Activated naive CD4-positive, alpha-beta T cell treated with anti-CD3 and anti-CD28 coated beads for 36 hours (primary cell): ENCODE data around the gene PITPNB. TPM values are rescaled to one million over a fixed set of nuclear protein-coding genes. Genes with fewer than 3 reads are reported as not detected.
A peak's percentile ranks its signal among the peaks of the same experiment; 100 is the strongest.

Experiments used
- CTCF ChIA-PET: fragments of 350-600 bp; sonication (Branson Sonifier 250); formaldehyde crosslinking; loops from one replicate; lab custom pipeline; 2021; ENCODE audit warnings: antibody characterized with exemption; lab: Charles Lee
- DNase-seq: peaks from one replicate; pipeline ENCODE4 v3.0.0-alpha.2; 2020
- H3K27ac Mint-ChIP-seq: one replicate; pipeline ENCODE4 v1.8.0; 2021; ENCODE audit warnings: mild to moderate bottlenecking, mixed read lengths
- H3K27me3 Mint-ChIP-seq: one replicate; pipeline ENCODE4 v1.8.0; 2021; ENCODE audit warnings: low read depth, mixed read lengths
- H3K36me3 Mint-ChIP-seq: one replicate; pipeline ENCODE4 v1.8.0; 2021; ENCODE audit warnings: low read depth, mixed read lengths
- H3K4me1 Mint-ChIP-seq: one replicate; pipeline ENCODE4 v1.8.0; 2021; ENCODE audit warnings: low read depth, mixed read lengths
- H3K4me3 Mint-ChIP-seq: one replicate; pipeline ENCODE4 v1.8.0; 2021; ENCODE audit warnings: mild to moderate bottlenecking, moderate library complexity, mixed read lengths
- H3K9me3 Mint-ChIP-seq: one replicate; pipeline ENCODE4 v1.8.0; 2021; ENCODE audit warnings: mixed read lengths
- intact Hi-C: fragments of 100-400 bp; cut with micrococcal nuclease; formaldehyde crosslinking; loops from one replicate; pipeline ENCODE4 v1.15.1; 2023
- total RNA-seq, 2 experiments: library from RNA; stranded (reverse); gene quantifications; one replicate each; pipeline ENCODE4 v1.2.3, GENCODE V29; 2021

The PITPNB gene
- total RNA-seq, 2 experiments from 2014 or later, result 76.4 to 78.7 TPM

GRCh38 chr22:27885977-27886842 lies 32.8 kb downstream of the PITPNB start:
- peak; percentile 59 for DNase-seq
- Mint-ChIP-seq H3K36me3 (peaks cover 15% of the 10 kb centered on the region), H3K4me1 (peaks cover 3% of the 10 kb centered on the region), H3K4me3 (no peak overlapping the region), H3K27ac (no peak overlapping the region), H3K27me3 (no peaks in the 10 kb centered on the region), H3K9me3 (no peaks in the 10 kb centered on the region)
- intact Hi-C loops, result no loop called here
- CTCF ChIA-PET, result interaction anchor here (0.6 to 2.2 kb wide), 18 partner anchors 9 to 1431 kb away, joined by 3 to 8 read pairs (median 4); partner anchors contain the start of gene PITPNB

- Mint-ChIP-seq H3K27ac (no peak overlapping the region), H3K36me3 (peaks cover 15% of the 10 kb centered on the region), H3K4me3 (no peak overlapping the region), H3K27me3 (no peaks in the 10 kb centered on the region), H3K4me1 (peaks cover 12% of the 10 kb centered on the region), H3K9me3 (no peaks in the 10 kb centered on the region)
- intact Hi-C loops, result loop anchor here (5.0 kb wide), 1 partner anchor 33 kb away; the partner anchor contains the start of gene PITPNB
- CTCF ChIA-PET, result interaction anchor here (0.6 to 1.9 kb wide), 3 partner anchors 9 to 131 kb away, joined by 3 to 5 read pairs (median 4); no protein-coding TSS in a partner anchor
- DNase-seq, result no peak
Observed at GRCh38 chr22:27883656-27884350, 35.3 kb downstream of the PITPNB start.

GRCh38 chr22:27882507-27883290 lies 36.4 kb downstream of the PITPNB start:
- no peak overlapping the region for H3K27ac Mint-ChIP-seq
- H3K36me3 Mint-ChIP-seq, result peaks cover 14% of the 10 kb centered on the region
- CTCF ChIA-PET, result interaction anchor here (1.3 to 1.9 kb wide), 3 partner anchors 14 to 132 kb away, joined by 3 to 5 read pairs (median 3); no protein-coding TSS in a partner anchor

GRCh38 chr22:27881421-27881820 lies 37.6 kb downstream of the PITPNB start:
- Mint-ChIP-seq H3K36me3 (peaks cover 12% of the 10 kb centered on the region), H3K9me3 (no peaks in the 10 kb centered on the region), H3K4me3 (no peak overlapping the region)

More at GRCh38 chr22:27882507-27883290, 36.4 kb downstream of the PITPNB start:
- H3K27me3 Mint-ChIP-seq, result no peaks in the 10 kb centered on the region
- H3K4me1 Mint-ChIP-seq, result peaks cover 22% of the 10 kb centered on the region
- H3K9me3 Mint-ChIP-seq, result no peaks in the 10 kb centered on the region
- intact Hi-C loops, result loop anchor here (5.0 kb wide), 1 partner anchor 35 kb away; the partner anchor contains the start of gene PITPNB
- DNase-seq, result no peak
- no peak overlapping the region for H3K4me3 Mint-ChIP-seq

GRCh38 chr22:27880778-27881394 lies 38.2 kb downstream of the PITPNB start:
- Mint-ChIP-seq H3K27ac (no peak overlapping the region), H3K4me3 (no peak overlapping the region), H3K27me3 (no peaks in the 10 kb centered on the region), H3K4me1 (peaks cover 28% of the 10 kb centered on the region), H3K9me3 (no peaks in the 10 kb centered on the region), H3K36me3 (peaks cover 13% of the 10 kb centered on the region)
- CTCF ChIA-PET, result interaction anchor here (0.6 to 1.8 kb wide), 12 partner anchors 10 to 873 kb away, joined by 3 to 9 read pairs (median 3); partner anchors contain the start of gene PITPNB
- intact Hi-C loops, result loop anchor here (2.0 to 5.0 kb wide), 2 partner anchors 36 to 128 kb away; partner anchors contain the start of gene PITPNB
- peak; percentile 29 for DNase-seq

More at GRCh38 chr22:27881421-27881820, 37.6 kb downstream of the PITPNB start:
- intact Hi-C loops, result loop anchor here (2.0 to 5.0 kb wide), 2 partner anchors 36 to 127 kb away; partner anchors contain the start of gene PITPNB
- Mint-ChIP-seq H3K4me1 (peaks cover 26% of the 10 kb centered on the region), H3K27ac (no peak overlapping the region), H3K27me3 (no peaks in the 10 kb centered on the region)
- no peak for DNase-seq
- CTCF ChIA-PET, result interaction anchor here (0.6 to 1.8 kb wide), 10 partner anchors 9 to 873 kb away, joined by 3 to 9 read pairs (median 3); no protein-coding TSS in a partner anchor

GRCh38 chr22:27879923-27880322 lies 39.1 kb downstream of the PITPNB start:
- peaks cover 13% of the 10 kb centered on the region for H3K36me3 Mint-ChIP-seq
- no peak overlapping the region for H3K27ac Mint-ChIP-seq
- no peak for DNase-seq
- H3K4me1 Mint-ChIP-seq, result peaks cover 33% of the 10 kb centered on the region
- intact Hi-C loops, result loop anchor here (2.0 to 5.0 kb wide), 2 partner anchors 37 to 129 kb away; partner anchors contain the start of gene PITPNB
- no peaks in the 10 kb centered on the region for H3K9me3 Mint-ChIP-seq
- CTCF ChIA-PET, result interaction anchor here (0.6 to 1.7 kb wide), 4 partner anchors 9 to 1005 kb away, joined by 3 to 7 read pairs (median 3); partner anchors contain the start of gene PITPNB
- no peaks in the 10 kb centered on the region for H3K27me3 Mint-ChIP-seq
- no peak overlapping the region for H3K4me3 Mint-ChIP-seq

GRCh38 chr22:27878541-27878940 lies 40.5 kb downstream of the PITPNB start:
- Mint-ChIP-seq H3K36me3 (peaks cover 13% of the 10 kb centered on the region), H3K9me3 (no peaks in the 10 kb centered on the region), H3K4me3 (no peak overlapping the region), H3K27ac (no peak overlapping the region), H3K4me1 (peaks cover 33% of the 10 kb centered on the region), H3K27me3 (no peaks in the 10 kb centered on the region)
- intact Hi-C loops, result no loop called here
- CTCF ChIA-PET, result interaction anchor here (0.7 to 2.2 kb wide), 4 partner anchors 8 to 89 kb away, joined by 3 to 8 read pairs (median 4); no protein-coding TSS in a partner anchor
- DNase-seq, result no peak

GRCh38 chr22:27877501-27877900 lies 41.6 kb downstream of the PITPNB start:
- no peak for DNase-seq
- peaks cover 33% of the 10 kb centered on the region for H3K4me1 Mint-ChIP-seq

GRCh38 chr22:27876684-27877083 lies 42.4 kb downstream of the PITPNB start:
- no peaks in the 10 kb centered on the region for H3K9me3 Mint-ChIP-seq
- no peak overlapping the region for H3K4me3 Mint-ChIP-seq
- peaks cover 20% of the 10 kb centered on the region for H3K36me3 Mint-ChIP-seq
- CTCF ChIA-PET, result interaction anchor here (0.7 to 2.2 kb wide), 2 partner anchors 8 to 10 kb away, joined by 3 to 8 read pairs; no protein-coding TSS in a partner anchor
- no peak overlapping the region for H3K27ac Mint-ChIP-seq
- H3K4me1 Mint-ChIP-seq, result peaks cover 35% of the 10 kb centered on the region
- H3K27me3 Mint-ChIP-seq, result no peaks in the 10 kb centered on the region
- DNase-seq, result no peak
- intact Hi-C loops, result no loop called here

More at GRCh38 chr22:27877501-27877900, 41.6 kb downstream of the PITPNB start:
- H3K27ac Mint-ChIP-seq, result no peak overlapping the region
- intact Hi-C loops, result no loop called here
- H3K27me3 Mint-ChIP-seq, result no peaks in the 10 kb centered on the region
- no peaks in the 10 kb centered on the region for H3K9me3 Mint-ChIP-seq
- no peak overlapping the region for H3K4me3 Mint-ChIP-seq
- CTCF ChIA-PET, result interaction anchor here (0.7 to 2.2 kb wide), 4 partner anchors 9 to 422 kb away, joined by 3 to 8 read pairs (median 3); no protein-coding TSS in a partner anchor
- H3K36me3 Mint-ChIP-seq, result peaks cover 18% of the 10 kb centered on the region

- no peak overlapping the region for H3K27ac Mint-ChIP-seq
- H3K36me3 Mint-ChIP-seq, result peaks cover 26% of the 10 kb centered on the region
- CTCF ChIA-PET, result interaction anchor here (0.6 kb wide), 1 partner anchor 13 kb away, joined by 3 read pairs; no protein-coding TSS in a partner anchor
- no peak overlapping the region for H3K4me3 Mint-ChIP-seq
- H3K9me3 Mint-ChIP-seq, result no peaks in the 10 kb centered on the region
- intact Hi-C loops, result no loop called here
- no peak for DNase-seq
- no peaks in the 10 kb centered on the region for H3K27me3 Mint-ChIP-seq
- H3K4me1 Mint-ChIP-seq, result peaks cover 35% of the 10 kb centered on the region
Observed at GRCh38 chr22:27875951-27876350, 43.1 kb downstream of the PITPNB start.
